GM19395 (cell line): ENCODE data around the gene EPHB3.

ENCODE experiments used
- ATAC-seq: cut with Tn5 transposase; IDR thresholded peaks from one replicate; pipeline ENCODE4 v1.9.1; 2021; ENCODE audit warnings: mild to moderate bottlenecking, moderate library complexity; ENCODE audit not compliant: unreplicated experiment

EPHB3 gene

DNA sequence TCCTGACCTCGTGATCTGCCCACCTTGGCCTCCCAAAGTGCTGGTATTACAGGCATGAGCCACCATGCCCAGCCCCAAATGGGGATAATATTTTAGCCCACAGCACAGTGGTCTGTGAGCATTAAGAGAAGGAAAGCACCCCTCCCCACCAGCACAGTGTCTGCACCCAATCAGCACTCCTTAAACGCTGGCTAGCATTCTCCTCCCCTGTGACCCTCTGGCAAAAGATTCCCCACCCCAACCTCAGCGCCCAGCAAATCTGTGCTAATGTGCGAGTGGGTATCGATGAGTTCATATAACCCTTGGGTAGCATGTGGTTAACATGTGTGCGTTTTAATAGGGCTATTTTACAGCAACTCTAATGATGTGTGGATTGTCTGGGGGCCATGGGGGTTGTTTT is 18.3 kb upstream of the EPHB3 start:
- no peak for ATAC-seq

DNA sequence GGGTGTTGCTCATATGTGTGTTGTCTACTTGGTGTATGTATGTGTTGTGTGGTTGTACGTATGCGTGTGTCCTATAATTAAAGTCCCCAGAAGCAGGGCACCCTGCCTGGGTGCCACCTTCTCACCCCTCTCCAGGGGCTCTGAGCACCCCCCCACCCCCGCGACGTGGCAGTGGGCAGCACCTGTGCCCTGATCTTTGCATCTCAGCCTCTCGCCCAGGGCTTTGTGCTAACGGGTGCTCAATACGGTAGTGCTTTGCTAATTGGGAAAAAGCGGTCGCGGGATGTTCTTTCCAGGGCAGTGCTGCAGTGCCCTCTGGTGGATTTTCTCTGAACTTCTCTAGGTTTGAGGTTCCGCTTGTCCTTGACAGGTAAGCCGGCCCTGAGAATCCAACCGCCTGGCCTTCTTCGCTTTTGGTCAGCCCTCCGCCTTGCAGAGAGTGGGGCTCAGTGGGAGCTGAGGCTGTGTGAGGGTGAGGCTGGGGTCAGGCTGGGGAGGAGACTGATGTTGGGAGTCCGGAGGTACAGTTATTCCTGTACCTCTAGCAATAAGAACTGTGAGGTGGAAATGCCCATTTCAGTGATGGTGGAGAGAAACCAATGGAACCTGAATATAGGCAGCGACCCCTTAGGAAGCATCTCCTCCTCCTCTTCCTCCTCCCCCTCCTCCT is 17.6 kb upstream of the EPHB3 start:
- no peak for ATAC-seq

DNA sequence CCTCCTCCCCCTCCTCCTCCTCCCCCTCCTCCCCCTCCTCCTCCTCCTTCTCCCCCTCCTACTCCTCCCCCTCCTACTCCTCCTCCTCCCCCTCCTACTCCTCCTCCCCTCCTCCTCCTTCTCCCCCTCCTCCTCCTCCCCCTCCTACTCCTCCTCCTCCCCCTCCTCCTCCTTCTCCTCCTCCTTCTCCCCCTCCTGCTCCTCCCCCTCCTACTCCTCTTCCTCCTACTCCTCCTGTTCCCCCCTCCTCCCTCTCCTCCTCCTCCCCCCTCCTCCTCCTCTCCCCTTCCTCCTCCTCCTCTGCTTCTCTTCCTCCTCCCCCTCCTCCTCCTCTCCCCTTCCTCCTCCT is 17.1 kb upstream of the EPHB3 start:
- no peak for ATAC-seq

DNA sequence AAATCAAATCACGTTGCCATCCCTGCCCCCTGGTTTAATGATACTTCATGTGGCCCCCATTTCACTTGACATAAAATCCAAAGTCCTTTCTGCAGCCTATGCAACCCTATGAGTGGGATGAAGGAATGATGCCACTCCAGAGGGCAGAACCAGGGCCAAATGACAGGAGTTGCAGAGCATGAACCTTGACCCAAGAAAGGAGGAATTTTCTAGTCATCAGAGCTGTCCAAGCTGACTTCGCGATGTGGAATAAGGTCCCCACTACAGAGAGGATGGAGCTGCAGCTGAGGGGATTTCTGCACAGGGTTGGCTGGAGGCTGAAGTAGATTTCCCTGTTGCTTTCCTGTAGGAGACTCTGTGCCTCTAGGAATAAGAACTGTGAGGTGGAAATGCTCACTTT is 15.8 kb upstream of the EPHB3 start:
- no peak for ATAC-seq

DNA sequence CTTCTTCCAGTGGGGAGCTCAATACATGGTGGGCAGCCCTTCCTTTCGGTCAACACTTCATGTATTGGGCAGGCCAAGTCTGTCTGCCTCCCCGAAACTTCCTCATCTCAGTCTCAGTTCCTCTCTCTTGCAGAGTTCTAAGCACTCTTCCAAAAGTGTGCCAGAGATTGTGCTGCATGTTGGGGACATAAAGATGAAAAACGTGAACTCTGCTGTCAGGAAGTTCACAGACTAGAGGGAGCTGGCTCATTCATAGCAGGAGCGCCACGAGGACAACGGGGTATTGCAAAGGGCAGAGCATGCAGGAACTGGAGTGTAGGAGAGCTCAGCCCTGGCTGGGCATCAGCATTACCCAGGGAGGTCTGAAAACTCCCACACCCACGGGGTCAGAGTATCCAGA is 15.3 kb upstream of the EPHB3 start:
- no peak for ATAC-seq

DNA sequence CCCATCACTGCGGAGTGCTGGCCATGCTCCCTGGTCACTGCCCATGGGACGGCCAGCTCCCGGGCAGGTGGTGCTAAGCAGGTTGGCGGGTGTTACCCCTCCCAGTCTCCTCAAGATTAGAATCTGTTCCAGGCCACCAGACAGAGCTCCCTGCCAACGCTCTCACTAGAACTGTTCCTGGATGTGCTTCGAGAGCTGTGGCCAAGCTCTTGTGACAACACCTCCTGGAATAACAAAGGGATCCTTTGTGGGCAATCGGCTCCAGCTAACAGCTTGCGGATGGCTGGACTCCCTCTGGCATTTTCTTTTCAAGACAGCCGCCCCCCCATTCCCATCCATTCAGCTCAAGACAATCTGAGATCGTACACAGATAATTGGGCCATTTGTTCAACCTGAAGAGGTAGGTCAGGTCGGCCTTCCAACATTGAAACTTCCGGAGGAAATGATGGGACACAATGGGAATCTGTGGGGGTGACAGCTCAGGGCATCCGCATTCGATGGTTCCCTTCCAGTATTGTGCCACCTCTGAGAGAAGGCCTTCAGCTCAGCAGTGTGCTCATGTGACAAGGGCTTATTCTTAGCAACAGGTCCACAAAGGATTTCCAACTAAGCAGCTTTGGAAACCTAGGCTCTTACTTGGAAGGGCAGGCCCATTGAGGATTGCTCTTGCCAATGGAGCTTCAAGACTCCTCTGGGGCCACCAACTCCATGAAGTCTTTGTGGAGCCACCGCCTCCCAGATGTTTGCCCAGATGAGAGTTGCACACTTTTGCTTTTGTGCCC is 11.6 kb upstream of the EPHB3 start:
- no peak for ATAC-seq

DNA sequence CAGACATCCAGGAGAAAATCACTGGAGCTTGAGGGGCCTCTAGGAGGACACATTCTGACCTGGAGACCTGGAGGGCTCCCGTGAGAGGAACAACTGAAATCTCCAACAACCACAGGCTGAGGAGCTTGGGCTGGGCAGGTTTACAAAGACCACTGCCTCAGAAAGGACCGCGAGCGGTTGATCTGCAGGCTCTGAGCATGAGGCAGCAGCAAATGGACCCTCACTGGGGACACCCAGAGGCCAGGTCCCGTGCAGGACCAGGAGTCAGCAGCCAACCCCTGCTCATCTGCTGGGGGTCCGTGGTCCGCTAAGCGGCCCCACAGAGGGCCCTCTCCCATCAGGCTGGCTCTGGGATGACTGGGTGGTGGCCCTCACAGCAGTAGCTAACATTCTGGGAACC is 10.5 kb upstream of the EPHB3 start:
- no peak for ATAC-seq

DNA sequence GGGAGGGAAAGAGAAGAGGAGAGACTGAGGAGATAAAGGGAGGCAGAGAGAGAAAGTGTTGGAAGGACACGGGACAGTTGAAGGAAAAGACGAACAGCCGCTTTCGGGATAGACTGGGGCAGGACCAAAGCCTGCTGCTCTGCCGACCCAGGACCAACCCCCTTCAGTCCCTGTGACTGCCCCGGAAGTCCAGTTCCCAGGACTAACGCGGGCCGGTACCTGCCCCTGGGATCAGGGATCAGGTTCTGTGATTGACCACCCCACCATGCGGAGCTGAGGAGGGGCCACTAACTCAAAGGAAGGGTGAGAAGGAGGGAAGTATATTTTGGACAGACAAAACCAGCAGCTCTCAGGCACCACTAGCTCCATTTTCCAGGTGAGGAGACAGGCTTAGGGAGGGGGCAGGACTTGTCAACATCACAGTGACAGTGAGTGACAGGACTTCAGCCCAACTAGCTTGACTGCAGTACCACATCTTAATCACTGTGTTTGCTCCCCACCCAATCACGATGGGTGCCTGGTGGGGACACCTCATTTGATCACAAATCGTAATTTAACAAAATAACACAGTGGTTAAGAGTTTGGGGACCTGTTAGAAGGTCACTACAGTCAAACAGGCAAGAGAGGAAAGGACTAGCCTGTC is 9.8 kb upstream of the EPHB3 start:
- ATAC-seq, result no peak

DNA sequence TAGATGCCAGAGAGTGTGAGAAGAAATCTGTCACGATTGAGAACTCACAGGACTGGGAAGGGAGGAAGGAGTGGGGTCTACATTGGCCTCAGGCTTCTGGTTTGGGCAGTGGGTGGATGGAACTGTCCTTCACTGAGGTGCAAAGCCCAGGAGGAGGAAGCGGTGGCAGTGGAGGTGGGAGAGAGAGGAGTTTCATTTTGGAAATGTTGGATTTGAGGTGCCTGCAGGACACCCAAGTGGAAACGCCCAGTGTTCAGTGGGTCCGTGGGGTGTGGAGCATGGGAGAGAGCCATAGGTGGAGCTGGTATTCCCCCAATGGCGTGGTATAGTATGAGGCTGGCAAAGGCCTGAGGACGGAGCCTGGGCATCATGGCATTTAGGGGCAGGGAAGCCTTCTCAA is 9.3 kb upstream of the EPHB3 start:
- ATAC-seq, result no peak

DNA sequence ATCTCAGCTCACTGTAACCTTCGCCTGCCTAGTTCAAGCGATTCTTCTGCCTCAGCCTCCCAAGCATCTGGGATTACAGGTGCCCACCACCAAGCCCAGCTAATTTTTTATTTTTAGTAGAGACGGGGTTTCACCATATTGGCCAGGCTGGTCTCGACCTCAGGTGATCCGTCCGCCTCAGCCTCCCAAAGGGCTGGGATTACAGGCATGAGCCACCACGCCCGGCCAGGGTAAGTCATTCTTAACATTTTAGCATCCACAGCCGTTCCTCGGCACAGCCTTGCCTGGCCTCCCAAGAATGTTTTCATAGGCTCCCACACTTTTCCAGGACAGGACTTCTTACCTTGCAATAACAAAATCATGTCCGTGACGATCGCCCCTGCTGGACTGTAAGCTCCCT is 8.7 kb upstream of the EPHB3 start:
- no peak for ATAC-seq

DNA sequence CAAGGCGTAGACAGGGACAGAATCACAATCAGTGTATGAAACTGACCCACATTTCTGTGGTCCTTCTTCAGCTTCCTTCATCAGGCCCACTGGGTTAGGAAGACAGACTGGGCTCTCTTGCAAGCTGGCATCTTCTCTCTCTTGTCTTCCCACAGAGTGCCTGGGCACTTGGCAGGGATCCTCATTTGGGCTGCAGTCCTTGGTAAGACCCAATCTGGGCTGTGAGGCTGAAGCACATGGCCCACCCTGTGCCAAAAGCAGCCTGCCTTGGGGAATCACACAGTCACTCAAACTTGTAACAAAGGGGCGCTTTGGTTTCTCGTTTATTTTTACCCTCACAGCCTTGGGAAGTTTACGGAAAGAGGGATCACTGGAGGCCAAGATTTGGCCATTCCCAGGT is 8.2 kb upstream of the EPHB3 start:
- no peak for ATAC-seq

DNA sequence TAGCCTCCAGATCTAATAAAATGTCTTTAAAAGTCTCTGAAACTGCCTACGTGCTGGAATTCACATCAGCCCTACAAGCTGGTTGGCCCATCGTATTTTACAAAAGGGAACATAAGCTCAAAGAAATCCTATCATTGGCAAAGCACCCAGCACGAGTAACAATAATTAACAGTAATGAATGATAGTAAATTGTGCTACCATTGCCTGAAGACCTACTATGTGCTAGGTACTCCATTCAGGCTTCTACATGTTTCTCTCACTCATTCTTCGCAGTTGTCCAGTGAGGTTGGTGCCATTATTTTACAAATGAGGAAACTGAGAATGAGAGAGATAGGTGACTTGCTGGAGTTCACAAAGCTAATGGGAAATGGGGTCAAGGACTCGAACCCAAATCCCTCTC is 7.1 kb upstream of the EPHB3 start:
- ATAC-seq, result no peak

DNA sequence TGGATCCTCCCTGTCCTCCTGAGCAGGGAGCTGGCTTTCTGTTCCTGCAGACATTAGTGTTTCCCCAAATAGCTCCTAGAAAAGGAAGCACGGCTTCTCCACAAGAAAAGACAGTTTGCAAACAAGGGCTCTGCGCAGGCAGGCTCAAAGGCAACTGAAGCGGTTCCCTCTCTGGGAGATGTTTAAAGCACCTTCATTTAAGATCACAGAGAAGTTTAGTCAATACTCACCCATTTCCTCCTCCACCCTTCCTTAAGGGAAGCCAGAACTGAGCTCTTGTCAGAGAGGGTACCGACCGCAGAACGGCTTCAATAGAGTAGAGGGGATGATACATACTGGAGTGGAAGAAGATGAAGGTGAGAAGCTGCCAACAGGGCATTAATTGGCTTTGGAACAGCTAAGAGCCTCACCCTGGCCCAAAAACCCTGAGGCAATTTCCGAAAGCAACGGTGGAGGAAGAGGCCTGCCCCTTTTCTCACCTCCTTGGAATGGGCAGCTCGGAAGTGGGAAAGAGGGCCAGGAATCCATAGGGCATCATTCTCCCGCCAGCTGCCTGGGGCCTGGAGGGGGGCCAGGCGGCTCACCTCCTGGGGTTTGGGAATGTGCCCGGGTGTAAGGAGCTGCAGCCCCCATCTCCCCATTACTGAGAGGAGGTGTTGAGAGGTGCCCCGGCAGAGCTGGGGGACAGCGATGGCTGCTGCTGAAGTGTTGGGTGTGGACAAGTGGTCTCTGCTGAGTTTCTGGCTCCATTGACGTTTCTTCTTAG is 4.8 kb upstream of the EPHB3 start:
- no peak for ATAC-seq

DNA sequence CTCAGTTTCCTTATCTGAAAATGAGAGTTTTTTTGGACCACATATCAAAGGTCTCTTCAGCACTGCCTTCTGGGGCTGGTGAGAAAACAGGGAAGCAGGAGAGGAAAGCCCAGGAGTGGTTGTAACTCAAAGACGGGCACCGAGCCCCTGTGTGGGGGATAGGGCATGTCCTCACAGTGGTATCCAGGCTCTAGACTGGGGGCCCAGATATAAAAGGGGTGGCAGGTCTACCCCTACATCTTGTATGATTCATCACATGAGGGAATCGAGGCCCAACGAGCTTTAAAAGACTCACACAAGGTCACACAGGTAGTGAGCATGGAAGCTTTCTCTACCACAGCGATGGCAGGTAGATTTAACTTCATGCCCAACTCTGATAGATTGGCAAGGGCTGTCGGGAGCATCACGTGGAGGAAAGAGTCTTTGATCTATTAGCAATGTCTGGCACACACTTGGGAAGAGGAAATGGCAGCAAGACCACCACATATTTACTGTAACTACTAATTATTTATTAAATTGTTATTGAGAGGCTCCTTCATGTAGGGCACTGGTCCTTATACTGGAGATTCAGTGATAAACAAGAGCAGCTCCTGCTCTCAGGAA is 4.1 kb upstream of the EPHB3 start:
- ATAC-seq, result no peak

DNA sequence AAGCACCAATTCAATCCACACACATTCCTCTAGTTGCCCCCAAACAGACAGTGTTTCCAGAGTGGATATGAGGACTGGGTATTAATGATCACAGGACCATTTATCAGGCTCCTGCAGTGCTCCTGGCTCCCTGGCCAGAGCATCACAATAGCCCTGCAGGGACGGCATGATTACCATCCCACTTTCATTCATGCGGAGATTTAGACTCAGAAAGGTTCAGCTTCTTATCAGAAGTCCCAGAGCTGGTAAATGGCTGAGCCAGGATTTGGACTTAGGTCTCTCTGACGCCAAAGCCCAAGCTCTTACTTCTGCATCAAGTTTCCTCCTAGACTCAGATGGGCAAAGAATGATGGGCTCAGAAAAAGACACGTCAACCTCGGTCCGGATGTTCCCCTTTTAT is 2.9 kb upstream of the EPHB3 start:
- ATAC-seq, result no peak

DNA sequence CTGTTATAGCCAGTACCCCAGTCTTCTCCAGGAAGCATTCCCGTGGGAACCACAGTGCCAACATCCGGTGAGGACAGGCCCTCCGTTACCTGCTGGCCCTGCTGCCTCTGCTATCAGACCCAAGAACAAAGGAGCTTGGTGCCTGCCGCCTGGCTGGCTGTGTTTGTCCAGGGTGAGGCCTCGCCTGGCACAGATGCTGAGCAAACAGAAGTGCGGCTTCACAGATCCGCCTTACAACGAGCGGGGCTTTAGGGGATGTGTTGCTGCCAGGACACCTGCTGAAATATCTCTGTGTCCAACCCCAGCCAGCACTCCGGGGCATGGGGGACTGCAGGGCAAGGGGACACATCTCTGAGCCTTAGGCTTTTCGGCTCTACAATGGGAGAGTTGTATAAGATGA is 2.2 kb upstream of the EPHB3 start:
- no peak for ATAC-seq

DNA sequence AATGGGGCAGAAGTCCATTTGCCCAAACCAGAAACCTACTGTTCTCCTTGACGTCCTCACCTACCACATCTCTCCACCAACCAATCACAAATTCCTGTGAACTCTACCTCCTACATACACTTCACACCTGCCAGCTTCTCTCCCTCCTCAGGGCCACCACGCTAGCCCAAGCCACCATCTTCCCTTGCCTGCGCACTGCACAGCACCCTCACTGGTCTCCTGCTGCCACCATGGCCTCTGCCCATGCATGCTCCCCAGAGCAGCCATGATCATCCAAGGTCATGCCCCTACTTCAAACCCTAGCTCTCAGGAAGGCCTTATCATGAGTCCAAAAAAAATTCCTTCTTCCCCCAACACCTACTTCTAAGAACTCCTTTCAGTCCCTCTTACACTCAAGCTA is 1.1 kb upstream of the EPHB3 start:
- ATAC-seq, result no peak

DNA sequence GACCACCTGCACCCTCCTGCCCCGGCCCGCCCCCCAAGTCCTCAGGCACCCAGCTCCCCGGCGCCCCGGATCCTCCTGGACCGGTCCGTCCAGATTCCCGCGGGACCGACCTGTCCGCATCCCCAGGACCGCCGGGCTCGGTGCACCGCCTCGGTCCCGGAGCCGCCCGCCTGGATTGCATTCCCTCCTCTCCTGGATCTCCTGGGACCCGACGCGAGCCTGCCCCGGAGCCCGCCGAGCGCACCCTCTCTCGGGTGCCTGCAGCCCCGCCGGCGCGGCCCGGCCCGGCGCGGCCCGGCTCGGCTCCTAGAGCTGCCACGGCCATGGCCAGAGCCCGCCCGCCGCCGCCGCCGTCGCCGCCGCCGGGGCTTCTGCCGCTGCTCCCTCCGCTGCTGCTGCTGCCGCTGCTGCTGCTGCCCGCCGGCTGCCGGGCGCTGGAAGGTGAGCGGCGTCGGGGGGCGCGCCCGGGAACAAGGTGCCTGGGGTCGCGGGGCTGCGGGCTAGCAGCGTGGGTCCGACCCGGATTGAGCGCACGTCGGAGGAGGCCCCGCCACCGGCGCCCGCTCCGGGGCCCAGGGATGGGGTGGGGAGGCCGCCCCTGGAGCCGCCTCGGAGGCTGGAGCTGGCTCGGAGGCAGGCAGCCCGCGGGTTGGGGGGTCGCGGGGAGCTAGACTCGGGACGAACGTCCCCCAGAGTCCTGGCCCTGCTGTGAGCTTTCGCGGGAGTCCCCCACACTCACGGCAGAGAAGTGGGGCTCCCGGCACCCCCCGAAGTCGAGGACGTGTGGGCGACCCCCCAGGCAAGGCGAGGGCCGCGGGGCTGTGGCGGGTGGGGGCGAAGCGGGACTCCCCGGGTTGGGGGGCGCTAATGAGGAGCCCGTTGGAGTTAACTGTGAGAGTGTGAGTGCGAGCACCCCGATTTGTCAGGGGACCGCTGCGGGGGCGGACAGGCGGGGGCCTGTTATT is 610 bp downstream of the EPHB3 start:
- ATAC-seq, result no peak

DNA sequence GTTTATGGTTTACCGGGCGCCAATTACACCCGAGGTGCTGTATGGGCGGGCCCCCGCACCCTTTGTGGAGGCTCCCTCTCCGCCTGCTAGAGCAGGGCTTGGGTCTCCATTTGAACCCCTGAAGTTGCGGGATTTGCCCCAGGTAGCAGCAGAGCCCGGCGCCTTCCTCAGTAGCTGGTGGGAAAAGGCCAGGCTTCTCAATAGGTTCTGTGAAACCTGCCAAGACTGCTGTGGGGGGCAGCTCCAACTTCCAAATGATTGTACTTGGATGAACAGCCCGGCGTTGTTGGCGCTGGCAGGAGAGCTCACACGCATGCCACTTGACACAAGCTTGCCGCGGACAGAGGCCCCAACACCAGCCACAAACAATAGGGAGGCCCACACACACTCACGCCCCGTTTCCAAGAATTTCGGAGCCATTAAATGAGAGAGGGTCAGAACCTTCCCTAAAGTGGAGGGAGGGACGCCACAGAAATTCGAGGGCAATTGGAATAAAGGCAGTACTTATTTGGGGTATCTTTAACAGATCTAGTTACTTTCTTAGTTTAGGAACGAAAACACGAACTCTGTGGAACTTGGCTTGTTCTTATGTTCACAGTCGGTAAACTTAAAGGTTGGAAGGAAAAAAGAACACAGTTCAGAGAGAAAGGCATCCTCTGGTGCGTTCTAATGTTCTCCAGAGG is 1.4 kb downstream of the EPHB3 start:
- ATAC-seq, result no peak

DNA sequence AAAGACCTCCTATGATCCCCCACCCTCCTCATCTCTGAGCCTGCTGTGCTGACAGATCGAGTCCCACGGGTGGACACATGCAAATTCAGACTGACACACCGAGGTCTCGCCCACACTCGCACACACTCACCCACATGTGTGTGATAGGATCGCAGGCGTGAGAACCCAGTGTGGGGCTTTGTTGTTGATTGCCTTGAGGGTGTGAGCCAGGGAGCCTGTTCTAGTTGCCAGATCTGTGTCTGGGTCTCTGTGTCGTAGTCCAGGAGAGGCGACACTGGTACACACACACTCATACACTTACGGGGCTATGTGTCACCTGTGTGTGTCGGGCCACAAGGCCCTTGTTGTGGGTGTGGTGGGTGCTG is 2.0 kb downstream of the EPHB3 start:
- no peak for ATAC-seq
